ENCODE results near the gene IQGAP2. TPM values are rescaled to one million over a fixed set of nuclear protein-coding genes. Genes with fewer than 3 reads are reported as not detected.

IQGAP2 gene
- total and polyA plus RNA-seq, 9 of the 15 experiments (the other 6 are each of a cell fraction or from before 2014, with no cell fraction given), result 8.7 to 23.2 (median 17.4) TPM

- peak; percentile 86 for TF ChIP-seq TEAD4 (IDR thresholded peaks at IDR 0.05; ENCODE audit: low read length)
- TF ChIP-seq TEAD4 (CRISPR knock-in tag; IDR thresholded peaks at IDR 0.05; ENCODE audit: borderline replicate concordance), result no peak
- TF ChIP-seq, protein P1, sequence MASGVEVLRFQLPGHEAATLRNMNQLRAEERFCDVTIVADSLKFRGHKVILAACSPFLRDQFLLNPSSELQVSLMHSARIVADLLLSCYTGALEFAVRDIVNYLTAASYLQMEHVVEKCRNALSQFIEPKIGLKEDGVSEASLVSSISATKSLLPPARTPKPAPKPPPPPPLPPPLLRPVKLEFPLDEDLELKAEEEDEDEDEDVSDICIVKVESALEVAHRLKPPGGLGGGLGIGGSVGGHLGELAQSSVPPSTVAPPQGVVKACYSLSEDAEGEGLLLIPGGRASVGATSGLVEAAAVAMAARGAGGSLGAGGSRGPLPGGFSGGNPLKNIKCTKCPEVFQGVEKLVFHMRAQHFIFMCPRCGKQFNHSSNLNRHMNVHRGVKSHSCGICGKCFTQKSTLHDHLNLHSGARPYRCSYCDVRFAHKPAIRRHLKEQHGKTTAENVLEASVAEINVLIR (CRISPR knock-in tag; IDR thresholded peaks at IDR 0.05), result peak; percentile 39; the same call in 1 of the 2 replicates
- peak; percentile 42; the same call in 1 of the 2 replicates for TF ChIP-seq CTBP1 (IDR thresholded peaks at IDR 0.05; ENCODE audit: borderline replicate concordance)
- TF ChIP-seq ZFX (CRISPR knock-in tag; IDR thresholded peaks at IDR 0.05), result no peak
- no peak for TF ChIP-seq ZNF146 (CRISPR knock-in tag; IDR thresholded peaks at IDR 0.05; ENCODE audit: unreplicated experiment)
- TF ChIP-seq STAT6 (CRISPR knock-in tag; IDR thresholded peaks at IDR 0.05), result no peak
- no peak for TF ChIP-seq FOXK2 (conservative IDR thresholded peaks at IDR 0.05 in 1 of 2, IDR thresholded peaks at IDR 0.05 in 1 of 2; ENCODE audit: low read depth in 2 of 2)
- TF ChIP-seq RFX1 (IDR thresholded peaks at IDR 0.05), result no peak
- no peak for TF ChIP-seq ZNF224 (CRISPR knock-in tag; IDR thresholded peaks at IDR 0.05)
- TF ChIP-seq CCNT2 (IDR thresholded peaks at IDR 0.05; ENCODE audit: borderline replicate concordance, extremely low read depth, insufficient read length, low read depth, low read length), result peak; percentile 40
- TF ChIP-seq SUPT5H (IDR thresholded peaks at IDR 0.05), result no peak
- TF ChIP-seq ZNF766 (CRISPR knock-in tag; conservative IDR thresholded peaks at IDR 0.05), result no peak; the same call in 1 of the 2 replicates
- peak; percentile 80 for TF ChIP-seq CBFA2T3 (IDR thresholded peaks at IDR 0.05)
- no peak for TF ChIP-seq DIDO1 (tag; IDR thresholded peaks at IDR 0.05; ENCODE audit: low read depth)
- no peak for TF ChIP-seq ZBTB43 (CRISPR knock-in tag; IDR thresholded peaks at IDR 0.05)
- TF ChIP-seq MAFK (IDR thresholded peaks at IDR 0.05; ENCODE audit: low read length), result no peak
- TF ChIP-seq CREBBP (IDR thresholded peaks at IDR 0.05; ENCODE audit: low read depth, low read length), result no peak
- no peak for TF ChIP-seq HNRNPH1 (optimal IDR thresholded peaks at IDR 0.05; ENCODE audit: low read depth, low read length)
- TF ChIP-seq CBX5 (IDR thresholded peaks at IDR 0.05; ENCODE audit: borderline replicate concordance, low read depth), result no peak
- TF ChIP-seq, protein P2, sequence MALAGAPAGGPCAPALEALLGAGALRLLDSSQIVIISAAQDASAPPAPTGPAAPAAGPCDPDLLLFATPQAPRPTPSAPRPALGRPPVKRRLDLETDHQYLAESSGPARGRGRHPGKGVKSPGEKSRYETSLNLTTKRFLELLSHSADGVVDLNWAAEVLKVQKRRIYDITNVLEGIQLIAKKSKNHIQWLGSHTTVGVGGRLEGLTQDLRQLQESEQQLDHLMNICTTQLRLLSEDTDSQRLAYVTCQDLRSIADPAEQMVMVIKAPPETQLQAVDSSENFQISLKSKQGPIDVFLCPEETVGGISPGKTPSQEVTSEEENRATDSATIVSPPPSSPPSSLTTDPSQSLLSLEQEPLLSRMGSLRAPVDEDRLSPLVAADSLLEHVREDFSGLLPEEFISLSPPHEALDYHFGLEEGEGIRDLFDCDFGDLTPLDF (CRISPR knock-in tag; IDR thresholded peaks at IDR 0.05), result no peak
Measured at GRCh38 chr5:76542887-76543690, 140.0 kb downstream of the IQGAP2 start (continued).
